Upper lobe of right lung (tissue), 1 donor: ENCODE data around the gene ZNF845. TPM values are rescaled to one million over a fixed set of nuclear protein-coding genes. Genes with fewer than 3 reads are reported as not detected.
"Not testable (repeated sequence)": the region's sequence is repeated elsewhere in the genome, so short reads cannot be mapped to it uniquely, and the experiment has no call there.

ENCODE experiments used
- ATAC-seq: fragments of 200-7000 bp; cut with Tn5 transposase; one replicate; pipeline ENCODE4 v1.9.1; 2020; ENCODE audit warnings: mild to moderate bottlenecking, moderate library complexity
- DNase-seq: peaks from one replicate; pipeline ENCODE4 v3.0.0-alpha.2; 2020
- H3K27ac ChIP-seq: fragments of 200-600 bp; one replicate; pipeline ENCODE4 v1.8.0; 2022
- H3K27me3 ChIP-seq: fragments of 200-600 bp; one replicate; pipeline ENCODE4 v1.8.0; 2022; ENCODE audit warnings: mild to moderate bottlenecking
- H3K36me3 ChIP-seq: fragments of 200-600 bp; one replicate; pipeline ENCODE4 v1.8.0; 2022
- H3K4me1 ChIP-seq: fragments of 200-600 bp; one replicate; pipeline ENCODE4 v1.8.0; 2022
- H3K4me3 ChIP-seq: fragments of 200-600 bp; one replicate; pipeline ENCODE4 v1.8.0; 2022; ENCODE audit warnings: mild to moderate bottlenecking
- H3K9me3 ChIP-seq: fragments of 200-600 bp; one replicate; pipeline ENCODE4 v1.8.0; 2022
- CTCF ChIP-seq: fragments of 200-600 bp; IDR thresholded peaks from one replicate; pipeline ENCODE4 v1.8.0; 2022; ENCODE audit warnings: antibody characterized with exemption
- intact Hi-C: fragments of 100-400 bp; cut with DNase I; formaldehyde crosslinking; loops from one replicate; pipeline ENCODE4 v1.11.0; 2022
- total RNA-seq: library from RNA; stranded (reverse); fragmentation: NEBNext Ultra II Directional; extraction: Animal tissue kit (Norgen Biotek cat#: 25700); gene quantifications from one replicate; pipeline ENCODE4 v1.2.1, GENCODE V29; 2021
- donor health status: DM: no; HTN: yes; CAD: no; lungs with severe emphysema.

The ZNF845 gene
- total RNA-seq, 1 donor from 2014 or later: 7.8 TPM

GRCh38 chr19:53355739-53356138 is 22.2 kb downstream of the ZNF845 start:
- no peaks in the 10 kb centered on the region for H3K27me3 ChIP-seq
- intact Hi-C loops: no loop called here
- H3K27ac ChIP-seq: no peak overlapping the region
- ATAC-seq (no peak), DNase-seq (no peak)
- H3K9me3 ChIP-seq: peaks cover 69% of the 10 kb centered on the region
- H3K36me3 ChIP-seq: peaks cover 12% of the 10 kb centered on the region
- no peak overlapping the region for H3K4me3 ChIP-seq
- no peak for TF ChIP-seq CTCF
- H3K4me1 ChIP-seq: no peaks in the 10 kb centered on the region

- peaks cover 46% of the 10 kb centered on the region for H3K9me3 ChIP-seq
- no peak for TF ChIP-seq CTCF
- no peaks in the 10 kb centered on the region for H3K4me1 ChIP-seq
- H3K27ac ChIP-seq: no peak overlapping the region
- intact Hi-C loops: no loop called here
- H3K4me3 ChIP-seq: no peak overlapping the region
- H3K36me3 ChIP-seq: no peaks in the 10 kb centered on the region
- no peaks in the 10 kb centered on the region for H3K27me3 ChIP-seq
- DNase-seq (no peak), ATAC-seq (no peak)
Observed at GRCh38 chr19:53357821-53358581, 24.5 kb downstream of the ZNF845 start.

GRCh38 chr19:53360056-53360455 is 26.5 kb downstream of the ZNF845 start:
- H3K27me3 ChIP-seq, ATAC-seq, DNase-seq, H3K27ac ChIP-seq, H3K4me1 ChIP-seq, H3K4me3 ChIP-seq, intact Hi-C loops, H3K36me3 ChIP-seq: not testable (repeated sequence)
- H3K9me3 ChIP-seq: peaks cover 25% of the 10 kb centered on the region

GRCh38 chr19:53365134-53365898 is 31.8 kb downstream of the ZNF845 start, which contains the start of gene ZNF525:
TSS of gene ZNF525 (plus strand) at chr19:53365705. CDS start at chr19:53372282, 6,577 bp downstream.
- peak within 1 kb of the TSS; percentile 85 for H3K4me3 ChIP-seq
- H3K4me1 ChIP-seq: peaks cover 6% of the 10 kb centered on the region
- intact Hi-C loops: no loop called here
- H3K27me3 ChIP-seq: no peaks in the 10 kb centered on the region
- ATAC-seq (peak; percentile 100), DNase-seq (peak; percentile 97)
- H3K36me3 ChIP-seq: no peaks in the 10 kb centered on the region
- peak; percentile 25 for TF ChIP-seq CTCF
- peak within 1 kb of the TSS; percentile 61 for H3K27ac ChIP-seq
- H3K9me3 ChIP-seq: no peaks in the 10 kb centered on the region

GRCh38 chr19:53365899-53366493 is 32.4 kb downstream of the ZNF845 start:
- Histone ChIP-seq H3K4me1 (peaks cover 6% of the 10 kb centered on the region), H3K9me3 (no peaks in the 10 kb centered on the region), H3K4me3 (peak overlapping the region; percentile 85), H3K36me3 (no peaks in the 10 kb centered on the region), H3K27me3 (no peaks in the 10 kb centered on the region), H3K27ac (peak overlapping the region; percentile 61)
- intact Hi-C loops: no loop called here
- TF ChIP-seq CTCF: no peak
- ATAC-seq (peak; percentile 58), DNase-seq (no peak)

- no peak for TF ChIP-seq CTCF
- Histone ChIP-seq H3K27me3 (no peaks in the 10 kb centered on the region), H3K4me1 (no peaks in the 10 kb centered on the region), H3K36me3 (peaks cover 23% of the 10 kb centered on the region), H3K9me3 (no peaks in the 10 kb centered on the region), H3K27ac (no peak overlapping the region), H3K4me3 (no peak overlapping the region)
- DNase-seq: no peak
- ATAC-seq: no peak
- intact Hi-C loops: no loop called here
Observed at GRCh38 chr19:53372196-53372595, 38.6 kb downstream of the ZNF845 start.
